GM12892 (cell line): ENCODE data around the gene NBR1.
"Not testable (repeated sequence)": the region's sequence is repeated elsewhere in the genome, so short reads cannot be mapped to it uniquely, and the experiment has no call there.

Source experiments
- DNase-seq: peaks from one replicate; pipeline ENCODE4 v3.0.0; 2011; ENCODE audit not compliant: insufficient read length
- FAIRE-seq: peaks from 2 replicates; lab custom pipeline; 2011; peaks lifted over from hg19 to GRCh38; lab: Jason Lieb, UNC
- POLR2A ChIP-seq: IDR thresholded peaks from 2 replicates; pipeline ENCODE4 v1.6.1; 2011; ENCODE audit warnings: low read depth, low read length, control low read depth
- POLR2AphosphoS5 ChIP-seq: IDR thresholded peaks from 2 replicates; pipeline ENCODE4 v1.6.1; 2011; ENCODE audit warnings: low read depth, low read length, control low read depth
- TAF1 ChIP-seq: IDR thresholded peaks from 2 replicates; pipeline ENCODE4 v1.6.1; 2011; ENCODE audit warnings: low read depth, mild to moderate bottlenecking, control low read depth, low read length, borderline replicate concordance

Gene NBR1

GRCh38 chr17:43224146-43224705 lies 53.2 kb downstream of the NBR1 start:
- FAIRE-seq (no peak), DNase-seq (no peak)
- TF ChIP-seq TAF1: no peak
- no peak for TF ChIP-seq POLR2A
- no peak for TF ChIP-seq POLR2AphosphoS5

- DNase-seq (no peak), FAIRE-seq (no peak)
- TF ChIP-seq POLR2A: no peak
- TF ChIP-seq POLR2AphosphoS5: no peak
These were observed 55.4 kb downstream of the NBR1 start for GRCh38 chr17:43226393-43226792.

GRCh38 chr17:43228020-43228782 lies 57.2 kb downstream of the NBR1 start, which contains the start of gene CCDC200:
Gene CCDC200 (minus strand): TSS chr17:43228623. CDS start chr17:43228554, 69 bp downstream.
- DNase-seq, FAIRE-seq: not testable (repeated sequence)

GRCh38 chr17:43231205-43232020 lies 60.4 kb downstream of the NBR1 start:
- not testable (repeated sequence) for FAIRE-seq, DNase-seq

GRCh38 chr17:43232021-43232699 lies 61.1 kb downstream of the NBR1 start:
- not testable (repeated sequence) for DNase-seq, FAIRE-seq

GRCh38 chr17:43233263-43233662 lies 62.2 kb downstream of the NBR1 start:
- DNase-seq, FAIRE-seq: not testable (repeated sequence)

- DNase-seq, FAIRE-seq: not testable (repeated sequence)
These were observed 62.9 kb downstream of the NBR1 start, which contains the start of gene RNU2-1 for GRCh38 chr17:43233877-43234276. Gene RNU2-1 (minus strand): TSS chr17:43233977.

GRCh38 chr17:43239597-43239996 lies 68.6 kb downstream of the NBR1 start:
- not testable (repeated sequence) for DNase-seq, FAIRE-seq

- FAIRE-seq, DNase-seq: not testable (repeated sequence)
These were observed 69.8 kb downstream of the NBR1 start for GRCh38 chr17:43240596-43241352.

- not testable (repeated sequence) for FAIRE-seq, DNase-seq
These were observed 75.4 kb downstream of the NBR1 start for GRCh38 chr17:43246456-43246855.
